HTERT RPE-1 (cell line): ENCODE results near the gene NLRC3.
"Not testable (repeated sequence)": the region's sequence is repeated elsewhere in the genome, so short reads cannot be mapped to it uniquely, and the experiment has no call there.

Experiments used
- in situ Hi-C: fragments of 300-500 bp; cut with MboI; formaldehyde crosslinking; loops from 4 replicates; pipeline ENCODE4 v1.14.3; 2020; ENCODE audit warnings: low sequenced_read_pairs

NLRC3 gene

DNA sequence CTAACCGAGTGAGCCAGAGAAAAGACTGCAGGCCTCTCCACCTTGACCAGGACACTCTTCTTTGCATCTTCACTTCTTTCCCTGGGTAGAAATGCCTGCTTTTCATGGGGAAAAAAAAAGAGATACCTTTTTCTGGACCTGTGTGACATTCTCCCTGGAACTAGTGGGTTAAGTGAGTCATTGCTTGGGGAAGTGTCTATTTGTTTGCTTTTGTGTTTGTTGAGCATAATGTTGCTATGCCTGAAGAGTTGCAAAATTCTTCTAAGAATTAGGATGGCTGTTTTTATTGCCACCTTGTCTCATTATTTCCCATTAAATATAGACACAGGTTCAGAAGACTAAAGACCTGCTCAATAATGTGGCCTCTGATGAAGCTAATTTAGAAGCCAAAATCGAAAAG is 57.6 kb downstream of the NLRC3 start:
- in situ Hi-C loops = no loop called here

GRCh38 chr16:3518986-3519348 is 58.2 kb downstream of the NLRC3 start:
- in situ Hi-C loops = no loop called here

DNA sequence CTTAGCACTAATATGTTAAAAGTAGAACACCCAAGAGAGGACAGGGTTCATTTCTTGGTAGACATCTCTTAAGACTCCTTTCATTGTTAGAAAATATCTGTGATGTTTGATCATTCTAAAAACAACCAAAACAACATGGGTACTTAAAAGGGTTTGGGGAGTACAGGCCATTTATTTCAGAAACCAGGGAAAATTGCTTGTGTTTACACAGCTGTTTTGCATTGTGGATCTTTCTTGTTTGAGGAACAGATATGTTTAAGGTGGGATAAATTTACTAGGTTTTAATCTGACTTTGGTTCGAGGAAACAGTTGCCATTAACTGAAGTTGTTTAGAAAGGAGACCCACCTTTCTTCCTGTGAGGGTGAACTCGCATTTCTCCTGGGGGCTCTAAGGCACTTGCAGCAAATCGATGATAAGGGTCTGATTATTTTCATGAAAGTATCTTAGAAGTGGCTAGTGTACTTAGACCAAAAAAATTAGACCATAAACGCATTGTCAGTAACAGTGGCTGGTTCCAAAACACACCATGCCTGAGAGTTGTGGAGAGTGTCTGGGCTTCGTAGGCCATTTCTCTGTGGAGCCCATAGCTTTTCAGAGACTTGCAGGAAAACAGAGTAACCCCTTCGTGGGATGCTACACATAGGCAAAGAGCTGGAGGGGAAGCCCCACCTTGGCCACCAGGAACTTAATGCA is 58.8 kb downstream of the NLRC3 start:
- in situ Hi-C loops = no loop called here

GRCh38 chr16:3515897-3516296 is 61.3 kb downstream of the NLRC3 start:
- in situ Hi-C loops = no loop called here

- in situ Hi-C loops = no loop called here
Measured at GRCh38 chr16:3514621-3515020, 62.6 kb downstream of the NLRC3 start.

DNA sequence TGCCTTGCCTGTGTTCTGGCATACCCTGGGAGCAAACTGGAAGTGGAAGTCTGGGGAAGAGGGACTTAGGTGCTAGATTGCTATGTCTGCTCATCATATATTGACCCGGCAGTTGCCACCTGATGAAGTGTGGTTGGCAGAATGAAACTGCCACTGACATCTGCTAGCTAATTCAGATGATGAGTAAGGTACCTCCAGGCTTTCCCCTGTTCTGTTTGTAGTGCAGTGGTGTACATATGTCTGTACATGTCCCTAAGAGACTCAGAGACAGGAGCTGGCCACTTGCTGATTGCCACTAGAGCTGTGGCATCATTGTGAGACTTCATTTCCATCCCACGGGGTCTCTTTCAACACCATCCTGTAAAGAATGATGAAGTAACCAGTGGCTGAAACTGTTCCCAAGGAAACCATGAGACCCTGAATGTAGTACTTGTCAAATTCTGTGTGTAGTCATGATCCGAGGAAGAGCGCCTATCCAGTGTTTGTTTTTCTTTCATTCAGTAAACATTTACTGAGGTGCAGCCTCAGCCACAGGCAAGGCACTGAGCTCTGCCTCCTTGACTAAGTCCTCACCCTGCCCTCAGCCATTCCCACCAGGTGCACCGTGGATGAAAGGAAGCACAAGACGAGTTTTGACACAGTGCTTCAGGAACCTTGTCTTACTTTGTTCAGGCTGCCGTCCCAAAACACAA is 63.2 kb downstream of the NLRC3 start:
- in situ Hi-C loops = no loop called here

DNA sequence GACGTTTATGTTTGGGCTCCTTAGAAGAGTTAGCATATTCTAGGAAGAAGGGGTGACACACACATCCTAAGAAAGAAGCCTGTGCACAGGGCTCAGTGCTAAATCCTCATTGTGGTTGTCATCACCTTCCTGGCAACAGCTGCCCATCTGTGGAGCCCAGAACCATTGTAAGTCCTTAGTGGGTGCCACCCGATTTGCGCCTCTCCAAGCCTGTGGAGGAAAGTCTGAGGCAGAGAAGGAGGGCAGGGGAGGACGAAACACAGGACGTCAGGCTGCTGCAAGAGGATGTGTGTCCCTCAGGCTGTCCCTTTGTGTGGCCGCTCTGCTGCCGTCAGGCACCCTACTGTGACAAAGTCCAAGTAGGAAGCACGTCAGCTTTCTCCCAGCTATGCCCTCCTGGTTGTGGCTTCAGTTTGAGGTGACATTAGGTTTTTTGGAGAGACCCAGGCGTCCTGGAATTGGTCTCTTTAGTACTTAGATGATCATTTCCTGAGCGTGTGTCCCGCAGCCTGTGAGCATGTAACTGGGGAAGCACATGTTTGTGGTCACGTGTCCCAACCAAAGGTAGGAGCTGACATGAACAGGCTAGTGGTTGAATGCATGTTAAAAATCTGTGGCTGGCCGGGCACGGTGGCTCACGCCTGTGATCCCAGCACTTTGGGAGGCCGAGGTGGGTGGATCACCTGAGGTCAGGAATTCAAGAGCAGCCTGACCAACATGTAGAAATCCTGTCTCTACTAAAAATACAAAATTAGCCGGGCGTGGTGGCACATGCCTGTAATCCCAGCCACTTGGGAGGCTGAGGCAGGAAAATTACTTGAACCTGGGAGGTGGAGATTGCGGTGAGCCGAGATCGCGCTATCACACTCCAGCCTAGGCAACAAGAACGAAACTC is 65.7 kb downstream of the NLRC3 start:
- in situ Hi-C loops = no loop called here

- in situ Hi-C loops = no loop called here
Measured at GRCh38 chr16:3510416-3510815, 66.8 kb downstream of the NLRC3 start.

GRCh38 chr16:3509470-3509928 is 67.7 kb downstream of the NLRC3 start:
- in situ Hi-C loops = no loop called here

DNA sequence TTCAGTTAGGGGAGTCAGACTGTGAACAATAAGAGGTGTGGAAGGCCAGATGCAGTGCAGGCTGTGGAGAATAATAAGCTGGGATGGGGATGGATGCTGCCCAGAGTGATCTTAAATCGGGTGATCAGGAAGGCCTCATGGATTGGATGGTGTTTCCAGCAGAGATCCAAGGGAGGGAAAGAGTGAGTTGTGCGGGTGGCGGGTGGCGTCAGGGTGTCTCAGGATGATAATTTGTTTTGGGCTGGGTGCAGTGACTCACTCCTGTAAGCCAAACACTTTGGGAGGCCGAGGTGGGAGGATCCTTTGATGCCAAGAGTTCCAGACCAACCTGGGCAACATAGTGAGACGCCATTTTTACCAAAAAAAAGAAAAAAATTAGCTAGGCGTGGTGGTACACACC is 68.5 kb downstream of the NLRC3 start:
- in situ Hi-C loops = no loop called here

- in situ Hi-C loops = no loop called here
Measured at GRCh38 chr16:3503523-3503922, 73.7 kb downstream of the NLRC3 start.

- in situ Hi-C loops = no loop called here
Measured at GRCh38 chr16:3501783-3502400, 75.3 kb downstream of the NLRC3 start.

DNA sequence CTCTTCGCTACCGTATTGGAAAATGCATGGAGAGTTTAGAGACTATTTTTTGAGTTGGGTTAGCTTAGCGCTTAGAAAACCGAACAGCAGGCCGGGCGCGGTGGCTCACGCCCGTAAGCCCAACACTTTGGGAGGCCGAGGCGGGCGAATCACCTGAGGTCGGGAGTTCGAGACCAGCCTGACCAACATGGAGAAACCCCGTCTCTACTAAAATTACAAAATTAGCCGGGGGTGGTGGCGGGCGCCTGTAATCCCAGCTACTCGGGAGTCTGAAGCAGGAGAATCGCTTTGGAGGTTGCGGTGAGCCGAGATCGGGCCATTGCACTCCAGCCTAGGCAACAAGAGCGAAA is 75.8 kb downstream of the NLRC3 start:
- in situ Hi-C loops = not testable (repeated sequence)

DNA sequence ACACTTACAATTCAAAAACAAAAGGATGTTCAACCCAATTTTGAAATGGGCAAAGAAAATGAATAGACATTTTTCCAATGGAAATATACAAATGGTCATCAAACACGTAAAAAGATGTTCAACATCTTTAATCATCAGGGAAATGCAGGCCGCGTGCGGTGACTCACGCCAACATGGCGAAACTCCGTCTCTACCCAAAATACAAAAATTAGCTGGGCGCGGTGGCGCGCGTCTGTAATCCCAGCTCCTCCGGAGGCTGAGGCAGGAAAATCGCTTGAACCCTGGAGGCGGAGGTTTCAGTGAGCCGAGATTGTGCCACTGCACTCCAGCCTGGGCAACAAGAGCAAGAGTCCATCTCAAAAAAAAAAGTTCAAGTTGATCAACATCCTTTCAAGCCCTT is 78.2 kb downstream of the NLRC3 start:
- in situ Hi-C loops = no loop called here

DNA sequence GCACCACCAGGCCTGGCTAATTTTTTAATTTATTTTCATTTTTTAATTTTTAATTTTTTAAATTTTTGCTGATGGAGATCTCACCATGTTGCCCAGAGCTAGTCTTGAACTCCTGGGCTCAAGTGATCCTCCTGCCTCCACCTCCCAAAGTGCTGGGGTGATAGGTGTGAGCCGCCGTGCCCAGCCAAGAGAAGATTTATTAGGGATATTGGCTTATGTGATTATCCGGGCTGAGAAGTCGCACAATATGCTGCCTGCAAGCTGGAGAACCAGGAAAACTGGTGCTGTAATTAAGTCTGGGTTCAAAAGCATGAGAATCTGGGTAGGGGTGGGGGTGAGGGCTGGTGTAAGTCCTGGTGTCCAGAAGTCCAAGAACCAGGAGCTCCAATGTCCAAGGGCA is 79.4 kb downstream of the NLRC3 start:
- in situ Hi-C loops = no loop called here

- in situ Hi-C loops = no loop called here
Measured at GRCh38 chr16:3496386-3496785, 80.8 kb downstream of the NLRC3 start.

DNA sequence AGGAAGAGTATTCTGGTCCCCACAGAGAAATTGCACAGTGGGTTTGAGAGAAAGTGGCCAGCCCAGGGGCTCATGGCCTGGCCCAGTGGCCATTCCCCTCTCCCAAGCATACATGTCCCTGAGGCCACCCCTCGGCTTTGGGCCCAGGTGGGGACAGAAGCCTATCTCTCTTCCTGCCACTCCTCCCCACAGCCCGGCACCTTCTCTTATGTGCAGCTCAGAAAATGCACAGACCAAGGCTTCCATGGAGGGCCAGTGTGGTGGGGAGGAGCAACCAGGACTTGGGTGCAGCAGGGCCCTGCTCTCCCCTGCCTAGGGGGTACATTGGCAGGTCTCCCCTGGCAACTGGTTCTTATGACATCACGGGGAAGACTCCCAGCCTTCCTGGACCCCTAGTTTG is 82.0 kb downstream of the NLRC3 start, which contains the start of gene C16orf90:
Gene C16orf90, minus strand, starts transcription at position 314 of the 400 bp plus-strand sequence. Its CDS starts 68 bp downstream, at position 246.
- in situ Hi-C loops = no loop called here

DNA sequence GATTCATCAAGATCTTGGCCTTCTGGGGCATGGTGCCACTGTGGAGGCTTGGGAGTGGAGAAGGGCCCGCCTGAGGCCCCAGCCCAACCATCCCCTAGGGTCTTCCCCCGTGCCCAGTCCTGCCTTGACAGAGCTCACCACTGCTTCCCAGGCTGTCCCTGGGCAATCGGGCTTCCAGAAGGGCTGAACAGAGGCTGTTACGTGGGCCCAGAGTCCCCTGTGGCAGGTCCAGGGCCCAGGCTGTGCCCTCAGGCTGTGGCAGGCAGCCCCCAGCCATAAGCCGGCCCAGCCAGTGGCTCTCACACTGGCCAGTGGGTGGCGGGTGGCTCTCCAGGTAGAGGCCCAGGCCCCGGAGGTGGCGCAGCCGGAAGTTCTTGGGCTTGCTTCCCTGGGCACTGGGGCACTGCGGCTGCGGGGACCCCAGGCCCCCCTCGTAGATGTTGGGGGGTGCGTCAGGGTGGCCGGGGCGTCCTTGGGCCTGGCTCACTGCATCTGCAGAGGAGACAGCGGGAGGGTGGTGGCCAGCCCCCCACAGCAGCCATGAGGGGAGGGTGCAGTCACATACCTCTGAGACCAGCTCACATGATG is 82.7 kb downstream of the NLRC3 start:
- in situ Hi-C loops = no loop called here

GRCh38 chr16:3492356-3492755 is 84.8 kb downstream of the NLRC3 start:
- in situ Hi-C loops = no loop called here

GRCh38 chr16:3490911-3491629 is 86.1 kb downstream of the NLRC3 start:
- in situ Hi-C loops = no loop called here
